ENCODE data around the gene BATF.

- TF ChIP-seq EP300 (IDR thresholded peaks at IDR 0.05; ENCODE audit: borderline replicate concordance in 1 of 2, low read depth in 2 of 2, low read length in 2 of 2), result no peak
- TF ChIP-seq CTCF (IDR thresholded peaks at IDR 0.05; ENCODE audit: control extremely low read depth in 1 of 3, insufficient read depth in 1 of 3, low read depth in 1 of 3, low read length in 3 of 3), result no peak
- no peak for TF ChIP-seq CEBPB (IDR thresholded peaks at IDR 0.05; ENCODE audit: low read depth, low read length)
- no peak for TF ChIP-seq ATF3 (IDR thresholded peaks at IDR 0.05; ENCODE audit: insufficient read depth, low read depth, low read length)
- no peak for TF ChIP-seq CREB1 (IDR thresholded peaks at IDR 0.05)
Observed at GRCh38 chr14:75533791-75534555, 11.7 kb downstream of the BATF start.

Measured in H1 (cell line).